SH-SY5Y (cell line): ENCODE measurements around the gene FRMD5.

Experiments used
- GATA2 ChIP-seq: IDR thresholded peaks from 2 replicates; pipeline ENCODE4 v1.6.1; 2011; ENCODE audit warnings: mild to moderate bottlenecking, low read depth, low read length
- GATA3 ChIP-seq: IDR thresholded peaks from 2 replicates; pipeline ENCODE4 v1.6.1; 2011; ENCODE audit warnings: low read depth, mild to moderate bottlenecking, low read length, moderate library complexity

DNA sequence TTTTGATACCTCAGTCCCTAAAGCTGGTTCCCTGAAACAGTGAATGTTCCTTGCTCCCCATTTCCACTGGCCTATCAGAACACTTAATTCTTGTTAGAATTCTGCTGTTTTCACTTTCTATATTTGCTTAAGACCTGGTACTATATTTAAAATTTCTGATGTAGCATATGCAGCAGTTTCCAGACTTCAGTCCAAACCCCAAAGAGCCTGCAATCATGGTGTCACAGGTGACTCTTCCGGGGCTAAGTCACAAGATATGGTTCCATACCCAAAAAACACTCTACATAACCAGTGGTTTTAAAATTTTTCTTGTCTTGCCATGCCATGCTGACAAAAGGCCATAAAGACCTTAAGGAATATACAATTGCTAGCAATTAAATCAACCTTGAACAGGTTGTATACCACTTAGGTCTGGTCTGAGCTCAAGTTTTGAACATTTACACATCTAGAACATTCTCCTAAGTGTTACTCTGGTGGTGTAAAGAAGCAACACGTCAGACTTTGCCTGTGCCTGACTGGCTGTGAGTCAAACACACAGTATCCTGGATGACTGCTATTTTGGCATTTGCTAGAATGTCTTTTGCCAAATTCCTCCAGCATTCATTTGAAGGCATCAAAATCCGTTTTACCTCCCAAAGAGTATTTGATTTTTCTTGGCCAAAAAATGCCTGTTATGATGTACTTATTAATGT, 160.0 kb downstream of the FRMD5 start:
- TF ChIP-seq GATA2 (no peak), GATA3 (no peak)
